Chondrocyte (in vitro differentiated cells): ENCODE measurements around the gene GPR162. TPM values are rescaled to one million over a fixed set of nuclear protein-coding genes. Genes with fewer than 3 reads are reported as not detected.
A peak's percentile ranks its signal among the peaks of the same experiment; 100 is the strongest.

ENCODE experiments used
- DNase-seq: peaks from one replicate; pipeline ENCODE4 v3.0.0; 2021; ENCODE audit warnings: mixed read lengths, low spot score
- H3K27ac Mint-ChIP-seq: one replicate; pipeline ENCODE4 v1.8.0; 2021; ENCODE audit warnings: mild to moderate bottlenecking, moderate library complexity, mixed read lengths; ENCODE audit not compliant: unreplicated experiment
- H3K27me3 Mint-ChIP-seq: 2 replicates; pipeline ENCODE4 v1.8.0; 2021; ENCODE audit warnings: low read depth, mixed read lengths
- H3K36me3 Mint-ChIP-seq: 2 replicates; pipeline ENCODE4 v1.8.0; 2021; ENCODE audit warnings: low read depth, mixed read lengths
- H3K4me1 Mint-ChIP-seq: 2 replicates; pipeline ENCODE4 v1.8.0; 2021; ENCODE audit warnings: low read depth, mild to moderate bottlenecking, mixed read lengths
- H3K4me3 Mint-ChIP-seq: one replicate; pipeline ENCODE4 v1.8.0; 2021; ENCODE audit warnings: mild to moderate bottlenecking, moderate library complexity, mixed read lengths; ENCODE audit not compliant: unreplicated experiment
- H3K9me3 Mint-ChIP-seq: 2 replicates; pipeline ENCODE4 v1.8.0; 2021; ENCODE audit warnings: low read depth, mixed read lengths
- total RNA-seq: library from RNA; stranded (reverse); gene quantifications from 3 replicates; pipeline ENCODE4 v1.2.1, GENCODE V29; 2021
- TF ChIP-seq, protein P1 (sequence below): fragments of 200-600 bp; sonication (generic); IDR thresholded peaks from 2 replicates; pipeline ENCODE4 v1.5.0; 2021; ENCODE audit warnings: antibody characterized with exemption, mild to moderate bottlenecking, moderate library complexity

Gene GPR162
- total RNA-seq, 1 donor from 2014 or later = 4.2 TPM

DNA sequence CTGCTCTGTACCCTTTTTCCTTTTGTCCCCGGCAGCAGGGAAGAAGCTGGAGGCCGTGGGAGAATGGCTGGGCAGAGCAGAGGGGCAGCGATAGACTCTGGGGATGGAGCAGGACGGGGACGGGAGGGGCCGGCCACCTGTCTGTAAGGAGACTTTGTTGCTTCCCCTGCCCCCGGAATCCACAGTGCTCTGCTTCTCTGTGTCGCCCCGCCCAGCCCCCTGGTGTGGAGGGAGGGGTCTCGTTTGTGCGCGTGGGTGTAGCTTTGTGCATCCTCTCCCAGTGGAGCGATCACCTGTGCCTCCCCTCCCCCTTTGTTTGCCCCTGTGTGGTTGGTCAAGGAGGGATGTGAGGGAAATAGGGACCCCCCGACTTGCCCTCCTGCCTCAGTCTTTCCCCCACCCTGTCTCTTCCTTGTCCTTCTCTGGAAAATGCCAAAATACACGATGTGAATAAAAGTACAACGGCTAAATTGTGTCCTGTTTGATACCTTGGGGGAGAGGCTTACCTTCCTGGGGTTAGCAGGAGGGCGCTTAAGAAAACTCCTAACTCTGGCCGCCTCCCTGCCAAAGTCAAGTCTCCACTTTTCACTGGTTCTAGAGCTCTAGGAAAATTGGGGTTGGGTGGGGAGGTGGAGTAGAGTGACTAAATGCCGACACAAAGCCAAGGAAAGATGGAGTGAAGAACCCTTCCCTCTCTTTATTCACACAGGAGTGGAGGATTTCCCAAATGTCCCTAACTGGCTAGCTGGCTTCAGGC lies 44.7 kb downstream of the GPR162 start:
- DNase-seq = peak; percentile 86
- TF ChIP-seq, protein P1, sequence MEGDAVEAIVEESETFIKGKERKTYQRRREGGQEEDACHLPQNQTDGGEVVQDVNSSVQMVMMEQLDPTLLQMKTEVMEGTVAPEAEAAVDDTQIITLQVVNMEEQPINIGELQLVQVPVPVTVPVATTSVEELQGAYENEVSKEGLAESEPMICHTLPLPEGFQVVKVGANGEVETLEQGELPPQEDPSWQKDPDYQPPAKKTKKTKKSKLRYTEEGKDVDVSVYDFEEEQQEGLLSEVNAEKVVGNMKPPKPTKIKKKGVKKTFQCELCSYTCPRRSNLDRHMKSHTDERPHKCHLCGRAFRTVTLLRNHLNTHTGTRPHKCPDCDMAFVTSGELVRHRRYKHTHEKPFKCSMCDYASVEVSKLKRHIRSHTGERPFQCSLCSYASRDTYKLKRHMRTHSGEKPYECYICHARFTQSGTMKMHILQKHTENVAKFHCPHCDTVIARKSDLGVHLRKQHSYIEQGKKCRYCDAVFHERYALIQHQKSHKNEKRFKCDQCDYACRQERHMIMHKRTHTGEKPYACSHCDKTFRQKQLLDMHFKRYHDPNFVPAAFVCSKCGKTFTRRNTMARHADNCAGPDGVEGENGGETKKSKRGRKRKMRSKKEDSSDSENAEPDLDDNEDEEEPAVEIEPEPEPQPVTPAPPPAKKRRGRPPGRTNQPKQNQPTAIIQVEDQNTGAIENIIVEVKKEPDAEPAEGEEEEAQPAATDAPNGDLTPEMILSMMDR = no peak
- peak overlapping the region; percentile 95 for H3K4me3 Mint-ChIP-seq
- peaks cover 33% of the 10 kb centered on the region for H3K36me3 Mint-ChIP-seq
- no peaks in the 10 kb centered on the region for H3K27me3 Mint-ChIP-seq
- peaks cover 39% of the 10 kb centered on the region for H3K4me1 Mint-ChIP-seq
- no peaks in the 10 kb centered on the region for H3K9me3 Mint-ChIP-seq
- peak overlapping the region; percentile 90 for H3K27ac Mint-ChIP-seq

DNA sequence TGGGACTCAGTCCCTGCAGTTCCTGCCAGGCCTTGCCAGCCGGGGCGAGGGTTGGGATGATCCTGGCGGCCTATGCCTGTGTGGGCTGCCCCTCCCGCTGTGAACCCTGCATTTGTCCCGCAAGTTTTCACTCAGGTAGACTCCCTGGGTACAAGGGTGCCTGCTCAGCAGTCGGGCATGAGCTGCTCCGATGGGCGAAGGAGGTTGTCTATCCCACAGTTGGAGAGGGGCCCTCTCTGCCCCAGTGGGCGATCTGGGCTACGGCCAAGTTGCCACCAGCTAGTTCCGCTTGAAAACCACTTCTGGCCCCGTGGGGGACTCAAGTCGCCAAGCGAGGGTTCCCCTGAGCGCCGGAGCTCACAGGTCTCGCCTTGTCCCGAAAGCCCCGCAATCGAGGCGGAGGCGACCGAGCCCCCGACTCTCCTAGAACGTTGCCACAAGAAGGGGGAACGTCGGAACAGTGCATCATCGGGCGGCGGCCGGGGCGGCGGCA lies 45.3 kb downstream of the GPR162 start:
- TF ChIP-seq, protein P1 = no peak
- Mint-ChIP-seq H3K36me3 (peaks cover 31% of the 10 kb centered on the region), H3K27me3 (no peaks in the 10 kb centered on the region), H3K4me1 (peaks cover 46% of the 10 kb centered on the region), H3K4me3 (peak overlapping the region; percentile 95), H3K27ac (peak overlapping the region; percentile 90), H3K9me3 (no peaks in the 10 kb centered on the region)
- peak; percentile 92 for DNase-seq

DNA sequence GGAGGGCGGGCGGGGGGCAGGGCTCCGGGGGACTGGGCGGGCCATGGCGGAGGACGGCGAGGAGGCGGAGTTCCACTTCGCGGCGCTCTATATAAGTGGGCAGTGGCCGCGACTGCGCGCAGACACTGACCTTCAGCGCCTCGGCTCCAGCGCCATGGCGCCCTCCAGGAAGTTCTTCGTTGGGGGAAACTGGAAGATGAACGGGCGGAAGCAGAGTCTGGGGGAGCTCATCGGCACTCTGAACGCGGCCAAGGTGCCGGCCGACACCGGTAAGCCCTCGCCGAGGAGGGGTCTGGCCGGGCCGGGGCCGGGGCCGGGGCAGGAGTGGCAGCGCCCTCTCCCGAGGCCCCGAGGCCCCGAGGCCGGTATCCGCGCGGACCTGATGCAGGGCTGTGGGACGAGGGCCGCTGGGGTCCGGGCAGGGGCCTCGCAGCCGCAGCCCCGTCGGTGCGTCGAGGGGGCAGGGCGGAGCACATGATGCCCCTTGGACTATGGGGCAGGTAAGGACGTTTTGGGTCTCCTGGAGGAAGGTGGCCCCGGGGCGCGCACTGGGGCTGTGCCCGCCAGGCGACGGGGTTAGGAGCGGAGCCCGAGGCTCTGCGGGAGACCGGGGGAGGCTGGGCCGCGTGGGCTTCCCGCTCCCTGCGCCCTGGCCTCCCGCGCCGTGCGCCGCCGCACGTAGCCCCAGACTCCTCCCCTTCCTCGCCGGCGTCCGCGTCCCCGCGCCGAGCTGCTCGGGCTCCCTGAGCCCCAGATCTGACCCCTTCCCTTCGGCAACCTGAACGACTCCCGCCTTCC lies 46.0 kb downstream of the GPR162 start, which contains the start of gene TPI1:
Gene TPI1, plus strand, starts transcription at position 119 of the 798 bp plus-strand sequence. Its CDS starts 36 bp downstream, at position 155.
- H3K27ac Mint-ChIP-seq = peak within 1 kb of the TSS; percentile 90
- H3K4me3 Mint-ChIP-seq = peak within 1 kb of the TSS; percentile 95
- H3K27me3 Mint-ChIP-seq = no peaks in the 10 kb centered on the region
- peaks cover 27% of the 10 kb centered on the region for H3K36me3 Mint-ChIP-seq
- H3K4me1 Mint-ChIP-seq = peaks cover 52% of the 10 kb centered on the region
- H3K9me3 Mint-ChIP-seq = no peaks in the 10 kb centered on the region
- TF ChIP-seq, protein P1 = peak; percentile 43
- peak; percentile 87 for DNase-seq

DNA sequence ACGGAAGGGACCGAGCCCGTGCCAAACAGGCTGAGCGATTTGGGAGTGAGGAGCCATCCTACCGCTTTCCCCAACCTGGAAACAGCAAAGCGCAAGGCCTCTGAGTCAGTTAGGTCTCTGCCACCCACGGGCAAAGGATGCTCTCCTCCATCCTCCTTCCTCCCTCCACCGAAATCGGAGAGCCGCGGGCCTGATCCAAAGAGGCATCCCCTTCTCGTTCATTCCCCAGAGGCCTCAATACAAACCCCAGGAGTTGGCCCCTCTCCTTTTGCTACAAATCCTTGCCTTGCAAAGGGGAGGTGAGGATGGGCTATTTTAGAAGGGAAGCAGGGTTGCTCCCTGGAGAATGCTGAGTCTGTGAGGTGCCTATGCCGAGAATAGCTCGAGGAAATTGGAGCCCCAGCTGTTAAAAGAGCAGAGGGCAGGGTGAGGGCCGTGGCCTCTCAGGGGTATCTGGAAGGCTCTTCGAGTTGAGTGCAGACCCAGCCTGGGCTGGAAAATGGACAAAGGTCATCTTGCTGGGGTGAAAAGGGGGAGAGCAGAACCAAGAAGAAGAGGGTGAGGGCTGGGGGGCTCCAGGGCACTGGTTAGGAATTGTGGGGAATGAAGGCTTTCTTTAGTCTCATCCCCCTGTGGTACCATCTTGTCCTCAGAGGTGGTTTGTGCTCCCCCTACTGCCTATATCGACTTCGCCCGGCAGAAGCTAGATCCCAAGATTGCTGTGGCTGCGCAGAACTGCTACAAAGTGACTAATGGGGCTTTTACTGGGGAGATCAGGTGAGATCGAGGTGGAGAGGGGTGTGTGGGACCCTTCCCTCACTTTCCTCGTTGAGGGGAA lies 46.8 kb downstream of the GPR162 start:
- DNase-seq = no peak
- no peaks in the 10 kb centered on the region for H3K27me3 Mint-ChIP-seq
- peaks cover 52% of the 10 kb centered on the region for H3K4me1 Mint-ChIP-seq
- H3K36me3 Mint-ChIP-seq = peaks cover 25% of the 10 kb centered on the region
- H3K27ac Mint-ChIP-seq = peak overlapping the region; percentile 88
- TF ChIP-seq, protein P1 = no peak
- H3K9me3 Mint-ChIP-seq = no peaks in the 10 kb centered on the region
- H3K4me3 Mint-ChIP-seq = peak overlapping the region; percentile 95
